Stomach (tissue), 9 donors: ENCODE data around the gene TAPBP. TPM values are rescaled to one million over a fixed set of nuclear protein-coding genes. Genes with fewer than 3 reads are reported as not detected.
"Not testable (repeated sequence)": the region's sequence is repeated elsewhere in the genome, so short reads cannot be mapped to it uniquely, and the experiment has no call there.

Experiments used
- DNase-seq, 2 donors: peaks; one replicate each; pipeline versions ENCODE4 v3.0.0 to v3.0.0-alpha.2; 2013 to 2019
- H3K27ac ChIP-seq, 5 donors: fragments of 200-600 bp in 4 of 5; sonication (generic) in 4 of 5; one replicate each; pipeline ENCODE4 v1.5.1; 2013 to 2019; ENCODE audit warnings: mild to moderate bottlenecking in 1 of 5, moderate library complexity in 1 of 5
- H3K27me3 ChIP-seq, 3 donors: fragments of 200-600 bp; sonication (generic); one replicate each; pipeline ENCODE4 v1.5.1; 2017 to 2019; ENCODE audit warnings: mixed run types in 1 of 3
- H3K36me3 ChIP-seq, 4 donors: fragments of 200-600 bp; sonication (generic); 1 replicate in 3 of 4; 2 replicates in 1 of 4; pipeline ENCODE4 v1.5.1; 2016 to 2019
- H3K4me1 ChIP-seq, 4 donors: fragments of 200-600 bp; sonication (generic); one replicate each; pipeline ENCODE4 v1.5.1; 2016 to 2019
- H3K4me3 ChIP-seq, 4 donors: fragments of 200-600 bp; sonication (generic) in 3 of 4; one replicate each; pipeline ENCODE4 v1.5.1; 2016 to 2019; ENCODE audit warnings: mild to moderate bottlenecking in 1 of 4
- H3K9me3 ChIP-seq, 4 donors: fragments of 200-600 bp; sonication (generic); one replicate each; pipeline ENCODE4 v1.5.1; 2016 to 2019
- EP300 ChIP-seq: sonication (generic); formaldehyde crosslinking; IDR thresholded peaks from one replicate; pipeline ENCODE4 v1.6.1; 2017; ENCODE audit warnings: antibody characterized with exemption
- POLR2A ChIP-seq, 4 donors: fragments of 450-650 bp; IDR thresholded peaks; one replicate each; pipeline ENCODE4 v1.6.1; 2016; ENCODE audit warnings: antibody characterized with exemption in 4 of 4, control low read depth in 2 of 4, mild to moderate bottlenecking in 1 of 4, moderate library complexity in 1 of 4
- POLR2AphosphoS5 ChIP-seq, 3 donors: sonication (generic); formaldehyde crosslinking; IDR thresholded peaks; one replicate each; pipeline ENCODE4 v1.6.1; 2016; ENCODE audit warnings: antibody characterized with exemption in 3 of 3
- WGBS, 5 donors: extraction: QIAGEN DNeasy Blood & Tissue Kit in 3 of 5; methylation state at CpG; one replicate each; pipeline versions ENCODE4 v1.1.5 to v1.1.7; 2013 to 2018; 5-methylcytosine and 5-hydroxymethylcytosine counted together
- intact Hi-C: fragments of 100-400 bp; cut with DNase I; formaldehyde crosslinking; loops from one replicate; pipeline ENCODE4 v1.15.1; 2023; ENCODE audit warnings: low total_unique reads
- polyA plus RNA-seq, 3 donors: library from polyadenylated mRNA; stranded (reverse); fragments of 200-250 nt; gene quantifications; one replicate each; pipeline ENCODE4 v1.2.3, GENCODE V29; 2013
- total RNA-seq, 5 donors: library from RNA; depleted of rRNA; stranded (reverse); fragments of >200 nt; gene quantifications; one replicate each; pipeline versions ENCODE4 v1.1.0 to v1.2.3, GENCODE V29; 2014 to 2016
- TF ChIP-seq, protein P1 (sequence below), 7 experiments: fragments of 450-650 bp in 4 of 7; fragments of 200-600 bp in 3 of 7; sonication (generic) in 3 of 7; IDR thresholded peaks; one replicate each; pipeline ENCODE4 v1.5.1; 2016 to 2019; ENCODE audit warnings: antibody characterized with exemption in 7 of 7, control low read depth in 2 of 7, mild to moderate bottlenecking in 1 of 7
- donor health status: healthy with polysubstance abuse.
- donor health status: Bipolar disorder and iron deficiency.
- donor health status: healthy.

The TAPBP gene
- total and polyA plus RNA-seq, 8 donors, result 17.0 to 242 (median 52.0) TPM

DNA sequence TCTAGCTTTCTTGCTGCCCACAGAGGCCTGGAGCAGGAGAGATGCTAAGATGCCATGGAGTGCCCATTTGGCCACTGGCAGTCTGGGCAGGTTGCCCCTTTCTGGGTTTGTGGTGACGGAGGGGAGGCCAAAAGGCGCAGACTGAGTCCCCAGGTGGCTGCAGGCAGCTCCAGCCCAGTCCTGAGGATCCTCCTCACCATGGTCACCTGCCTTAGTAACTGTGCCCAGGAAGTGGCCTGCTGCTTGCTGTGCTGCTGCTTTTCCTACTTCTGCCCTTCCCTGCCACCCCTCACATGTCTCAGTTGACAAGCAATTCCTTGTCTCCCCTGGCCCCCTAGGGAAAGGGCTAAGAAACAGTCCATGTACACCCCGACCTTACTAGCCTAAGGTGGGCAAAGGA is 42.4 kb upstream of the TAPBP start:
- intact Hi-C loops, result no loop called here
- Histone ChIP-seq H3K27ac (peak overlapping the region; percentile 29 to 70 (median 60)), H3K4me3 (no peak overlapping the region), H3K27me3 (peaks cover 0 to 25% (median 0%) of the 10 kb centered on the region in 3 donors), H3K4me1 (no peaks in the 10 kb centered on the region), H3K9me3 (no peaks in the 10 kb centered on the region), H3K36me3 (no peaks in the 10 kb centered on the region)
- 66 to 77% (median 70%) methylated on average over 3 of the region's 3 CpGs for WGBS, 5 donors
- no peak for DNase-seq
- TF ChIP-seq POLR2AphosphoS5 (IDR thresholded peaks at IDR 0.05), result no peak
- TF ChIP-seq POLR2A (IDR thresholded peaks at IDR 0.05), result no peak
- TF ChIP-seq EP300, result no peak
- TF ChIP-seq, protein P1, sequence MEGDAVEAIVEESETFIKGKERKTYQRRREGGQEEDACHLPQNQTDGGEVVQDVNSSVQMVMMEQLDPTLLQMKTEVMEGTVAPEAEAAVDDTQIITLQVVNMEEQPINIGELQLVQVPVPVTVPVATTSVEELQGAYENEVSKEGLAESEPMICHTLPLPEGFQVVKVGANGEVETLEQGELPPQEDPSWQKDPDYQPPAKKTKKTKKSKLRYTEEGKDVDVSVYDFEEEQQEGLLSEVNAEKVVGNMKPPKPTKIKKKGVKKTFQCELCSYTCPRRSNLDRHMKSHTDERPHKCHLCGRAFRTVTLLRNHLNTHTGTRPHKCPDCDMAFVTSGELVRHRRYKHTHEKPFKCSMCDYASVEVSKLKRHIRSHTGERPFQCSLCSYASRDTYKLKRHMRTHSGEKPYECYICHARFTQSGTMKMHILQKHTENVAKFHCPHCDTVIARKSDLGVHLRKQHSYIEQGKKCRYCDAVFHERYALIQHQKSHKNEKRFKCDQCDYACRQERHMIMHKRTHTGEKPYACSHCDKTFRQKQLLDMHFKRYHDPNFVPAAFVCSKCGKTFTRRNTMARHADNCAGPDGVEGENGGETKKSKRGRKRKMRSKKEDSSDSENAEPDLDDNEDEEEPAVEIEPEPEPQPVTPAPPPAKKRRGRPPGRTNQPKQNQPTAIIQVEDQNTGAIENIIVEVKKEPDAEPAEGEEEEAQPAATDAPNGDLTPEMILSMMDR (IDR thresholded peaks at IDR 0.05), result no peak

DNA sequence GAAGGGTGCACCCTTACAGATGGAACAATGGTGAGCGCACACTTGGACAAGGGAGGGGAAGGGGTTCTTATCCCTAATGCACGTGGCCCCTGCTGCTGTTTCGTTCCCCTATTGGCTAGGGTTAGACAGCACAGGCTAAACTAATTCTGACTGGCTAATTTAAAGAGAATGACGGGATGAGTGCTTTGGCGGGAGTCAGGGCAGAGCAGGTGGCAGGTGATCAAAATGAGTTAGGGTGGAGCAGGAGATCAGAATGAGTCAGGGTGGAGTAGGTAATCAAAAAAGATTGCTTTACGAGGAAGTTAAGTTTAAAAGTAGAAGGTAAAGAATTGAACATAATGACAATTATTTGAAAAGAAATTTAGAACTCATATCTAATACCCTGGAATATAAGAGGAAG is 42.0 kb upstream of the TAPBP start:
- 63 to 78% (median 67%) methylated on average over 6 of the region's 6 CpGs for WGBS, 5 donors
- H3K4me1 ChIP-seq, H3K9me3 ChIP-seq, H3K36me3 ChIP-seq, intact Hi-C loops, H3K4me3 ChIP-seq: not testable (repeated sequence)
- DNase-seq, result peak in 1 of 2 donors; percentile 47
- H3K27me3 ChIP-seq, result peaks cover 0 to 23% (median 0%) of the 10 kb centered on the region in 3 donors
- peak overlapping the region in 3 of 5 donors; percentile 60 to 70 (median 63) for H3K27ac ChIP-seq

DNA sequence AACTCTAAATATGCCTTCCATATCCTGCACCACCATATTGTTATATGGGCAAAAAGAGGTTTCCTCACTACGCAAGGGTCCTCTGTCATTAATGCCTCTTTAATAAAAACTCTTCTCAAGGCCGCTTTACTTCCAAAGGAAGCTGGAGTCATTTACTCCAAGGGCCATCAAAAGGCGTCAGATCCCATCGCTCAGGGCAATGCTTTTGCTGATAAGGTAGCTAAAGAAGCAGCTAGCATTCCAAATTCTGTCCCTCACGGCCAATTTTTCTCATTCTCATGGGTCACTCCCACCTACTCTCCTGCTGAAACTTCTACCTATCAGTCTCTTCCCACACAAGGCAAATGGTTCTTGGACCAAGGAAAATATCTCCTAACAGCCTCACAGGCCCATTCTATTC is 33.9 kb upstream of the TAPBP start:
- no peak for TF ChIP-seq POLR2A (IDR thresholded peaks at IDR 0.05)
- TF ChIP-seq POLR2AphosphoS5 (IDR thresholded peaks at IDR 0.05), result no peak
- no peak for TF ChIP-seq EP300
- TF ChIP-seq, protein P1 (IDR thresholded peaks at IDR 0.05), result no peak
- no peak for DNase-seq
- intact Hi-C loops, result no loop called here
- Histone ChIP-seq H3K4me1 (peaks cover 0 to 16% (median 12%) of the 10 kb centered on the region in 4 donors), H3K27me3 (no peaks in the 10 kb centered on the region), H3K36me3 (no peaks in the 10 kb centered on the region), H3K4me3 (no peak overlapping the region), H3K27ac (no peak overlapping the region), H3K9me3 (no peaks in the 10 kb centered on the region)
- 93 to 96% (median 93%) methylated on average over 5 of the region's 5 CpGs for WGBS, 5 donors

DNA sequence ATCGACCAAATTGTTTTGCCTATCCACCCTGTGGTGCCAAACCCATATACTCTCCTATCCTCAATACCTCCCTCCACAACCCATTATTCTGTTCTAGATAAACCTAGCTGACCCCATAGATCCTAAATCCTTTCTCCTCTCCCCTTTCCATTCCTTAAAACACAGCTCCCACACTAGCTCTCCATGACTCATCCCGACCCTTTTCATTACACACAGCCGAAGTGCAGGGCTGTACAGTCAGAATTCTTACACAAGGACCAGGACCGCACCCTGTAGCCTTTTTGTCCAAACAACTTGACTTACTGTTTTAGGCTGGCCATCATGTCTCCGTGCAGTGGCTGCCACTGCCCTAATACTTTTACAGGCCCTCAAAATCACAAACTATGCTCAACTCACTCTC is 33.1 kb upstream of the TAPBP start:
- not testable (repeated sequence) for DNase-seq

DNA sequence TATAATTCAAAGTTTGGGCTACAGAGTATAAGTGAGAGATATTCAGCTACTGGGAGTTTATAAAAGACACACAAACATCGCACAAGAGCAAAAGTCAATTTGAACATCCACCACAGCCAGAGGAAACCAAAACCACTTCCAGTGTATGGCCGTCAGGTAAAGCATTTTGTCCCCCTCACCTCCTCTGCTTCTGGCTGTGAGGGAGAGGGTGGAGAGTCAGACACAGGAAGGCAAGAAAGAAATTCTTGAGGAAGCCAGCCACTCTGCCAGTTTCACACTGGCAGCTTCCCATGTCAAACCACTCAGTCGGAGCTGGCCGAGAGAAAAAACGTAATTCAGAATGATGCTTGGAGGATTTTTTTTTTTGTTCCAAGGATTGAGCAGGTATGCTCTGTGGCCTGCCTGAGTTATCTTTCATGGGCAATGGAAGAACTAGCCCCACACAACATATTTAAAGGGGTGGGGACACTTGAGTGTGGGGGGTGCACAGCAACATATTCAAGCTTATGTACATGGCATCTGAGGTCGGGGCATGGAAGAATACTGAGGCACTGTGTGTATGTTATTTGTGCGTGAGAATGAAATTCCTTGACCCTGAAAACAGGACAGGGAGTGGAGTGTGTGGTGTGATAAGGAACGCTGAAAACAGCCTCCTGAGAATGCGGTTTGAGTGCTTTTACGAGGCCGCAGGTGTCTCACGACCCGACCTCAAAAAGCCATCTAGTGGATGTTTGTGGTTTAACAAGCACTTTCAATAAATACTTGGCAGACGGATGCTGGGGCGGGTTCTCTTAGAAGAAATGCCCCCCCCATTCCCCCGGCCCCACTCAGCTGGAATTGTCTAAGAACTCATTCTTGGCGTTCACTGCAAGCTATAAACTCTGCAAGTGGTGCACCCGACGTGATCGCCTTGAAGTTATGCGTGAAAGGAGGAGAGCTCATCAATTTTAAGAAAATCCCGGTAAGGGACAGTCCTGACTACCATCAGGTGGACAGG is 31.1 kb upstream of the TAPBP start:
- peak; percentile 66 to 91 for DNase-seq
- Histone ChIP-seq H3K9me3 (no peaks in the 10 kb centered on the region), H3K4me1 (peaks cover 0 to 16% (median 12%) of the 10 kb centered on the region in 4 donors), H3K27me3 (no peaks in the 10 kb centered on the region), H3K4me3 (peak overlapping the region in 2 of 4 donors; percentile 3 to 13), H3K27ac (peak overlapping the region in 4 of 5 donors; percentile 49 to 63 (median 52)), H3K36me3 (no peaks in the 10 kb centered on the region)
- 11 to 16% (median 13%) methylated on average over 22 of the region's 22 CpGs for WGBS, 5 donors
- TF ChIP-seq POLR2AphosphoS5 (IDR thresholded peaks at IDR 0.05) (peak in 2 of 3 donors; percentile 10 to 14), POLR2A (IDR thresholded peaks at IDR 0.05) (no peak)
- TF ChIP-seq, protein P1 (IDR thresholded peaks at IDR 0.05), result peak in 5 of 7 experiments; percentile 37 to 60 (median 57)
- intact Hi-C loops, result no loop called here

More for the DNA sequence above, 33.1 kb upstream of the TAPBP start:
- H3K27ac ChIP-seq, H3K27me3 ChIP-seq, intact Hi-C loops, H3K4me3 ChIP-seq, H3K9me3 ChIP-seq, H3K36me3 ChIP-seq: not testable (repeated sequence)
- 68 to 80% (median 78%) methylated on average over 5 of the region's 5 CpGs for WGBS, 5 donors
- H3K4me1 ChIP-seq, result peaks cover 0 to 16% (median 12%) of the 10 kb centered on the region in 4 donors
